Measurements from ENCODE around the gene RNU2-63P.
"Not testable (repeated sequence)": the region's sequence is repeated elsewhere in the genome, so short reads cannot be mapped to it uniquely, and the experiment has no call there.

The RNU2-63P gene

DNA sequence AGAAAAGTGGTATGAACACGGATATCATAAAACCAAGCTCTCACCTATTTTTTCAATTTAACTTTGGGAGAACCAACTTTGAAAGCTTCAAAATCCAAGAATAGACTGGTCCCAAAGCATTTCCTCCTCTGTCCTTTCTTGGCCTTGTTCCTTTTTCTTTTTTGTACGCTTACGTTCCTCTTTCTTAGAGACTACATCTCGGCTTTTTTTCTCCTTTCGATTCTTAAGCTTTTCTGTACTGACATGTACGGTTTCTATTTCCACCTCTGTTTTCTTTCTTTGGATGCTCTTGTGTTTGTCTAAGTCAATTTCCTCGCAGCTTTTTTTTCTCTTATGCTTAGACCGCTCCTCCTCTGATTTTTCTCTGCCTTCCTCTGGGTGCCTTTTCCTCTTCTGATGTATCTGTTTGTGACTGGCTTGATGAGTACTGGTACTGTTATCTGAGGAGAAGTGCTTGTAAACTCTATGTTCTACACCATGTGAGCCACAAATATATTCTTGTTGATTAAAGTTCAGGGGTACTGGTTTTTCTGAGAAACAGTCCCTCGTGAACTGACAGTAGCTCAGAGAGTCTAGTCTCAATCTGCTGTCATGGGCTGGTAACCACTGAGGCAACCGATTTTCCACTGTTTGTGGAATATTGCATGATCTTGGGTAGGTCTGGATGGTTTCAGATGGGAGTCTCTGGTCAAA is 11.5 kb upstream of the RNU2-63P start:
- DNase-seq = no peak

DNA sequence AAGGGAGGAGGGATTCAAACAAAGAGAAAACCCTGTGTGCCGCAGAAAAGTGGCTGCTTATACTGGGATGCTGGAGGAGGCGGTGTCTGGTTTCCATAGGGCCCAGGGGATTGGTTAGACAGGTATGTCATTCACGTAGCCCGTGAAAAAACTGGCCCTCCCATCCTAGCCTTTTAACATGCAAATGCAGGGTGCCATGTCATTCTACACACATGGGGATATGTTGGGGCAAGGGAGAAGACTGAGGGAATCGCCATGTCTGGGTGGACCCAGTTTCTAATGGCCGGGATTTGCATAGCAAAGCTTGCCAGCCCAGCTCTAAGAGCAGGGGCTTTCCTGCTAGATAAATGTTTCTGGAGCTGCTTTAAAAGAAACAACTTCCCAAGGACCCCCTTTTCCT is 8.2 kb upstream of the RNU2-63P start:
- DNase-seq = no peak

DNA sequence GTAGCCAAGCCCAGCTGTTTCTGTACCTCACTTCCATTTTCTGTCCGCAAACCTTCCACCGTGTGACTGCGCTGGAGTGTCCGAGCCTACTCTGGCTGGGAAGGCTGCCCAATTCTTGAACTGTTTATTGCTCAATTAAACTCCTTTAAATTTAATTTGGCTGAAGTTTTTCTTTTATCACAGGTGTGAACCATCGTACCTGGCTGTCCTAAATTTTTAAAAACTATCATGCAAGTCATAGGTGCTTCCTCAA is 6.2 kb upstream of the RNU2-63P start:
- no peak for DNase-seq

DNA sequence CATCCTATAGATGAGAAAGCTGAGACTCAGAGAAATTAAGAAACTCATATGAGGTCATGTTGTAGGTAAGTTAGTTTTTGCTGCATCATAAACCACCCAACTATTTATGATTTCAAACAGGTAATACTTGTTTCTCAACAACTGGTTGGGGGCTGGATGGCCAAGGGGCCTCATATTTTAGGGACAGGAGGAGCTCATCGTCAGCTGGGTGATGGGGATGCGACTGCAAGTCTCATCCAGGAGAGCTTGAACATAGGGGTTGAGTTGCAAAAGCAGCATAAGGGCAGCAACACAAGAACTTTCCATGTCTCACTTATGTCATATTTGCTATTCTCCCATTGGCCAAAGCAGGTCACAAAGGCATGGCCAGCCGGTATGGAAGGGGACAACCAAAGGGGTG is 3.6 kb upstream of the RNU2-63P start:
- no peak for DNase-seq

DNA sequence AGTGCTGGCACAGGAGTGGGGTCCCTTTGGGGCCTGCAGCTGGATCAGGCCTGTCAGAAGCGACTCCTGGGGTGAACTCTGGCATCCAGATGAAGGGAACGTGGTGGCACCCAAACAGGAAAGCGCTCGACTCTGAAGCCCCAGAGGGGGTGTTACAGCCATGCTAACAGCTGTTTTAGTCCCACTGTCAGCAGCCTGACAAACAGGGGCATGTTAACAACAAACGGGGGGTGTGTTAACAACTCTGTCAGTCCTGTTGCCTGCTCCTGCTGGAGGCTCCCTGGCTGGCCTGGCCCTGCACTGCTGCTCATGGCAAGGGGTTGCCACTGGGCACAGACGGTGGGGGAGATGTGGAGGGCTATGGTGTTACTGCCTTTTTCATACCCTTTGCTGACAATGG is 2.6 kb upstream of the RNU2-63P start:
- DNase-seq = no peak

- not testable (repeated sequence) for DNase-seq
Measured at GRCh38 chr2:88018077-88018805, 1.9 kb upstream of the RNU2-63P start.

- not testable (repeated sequence) for DNase-seq
Measured at GRCh38 chr2:88017780-88018038, 1.4 kb upstream of the RNU2-63P start.

DNA sequence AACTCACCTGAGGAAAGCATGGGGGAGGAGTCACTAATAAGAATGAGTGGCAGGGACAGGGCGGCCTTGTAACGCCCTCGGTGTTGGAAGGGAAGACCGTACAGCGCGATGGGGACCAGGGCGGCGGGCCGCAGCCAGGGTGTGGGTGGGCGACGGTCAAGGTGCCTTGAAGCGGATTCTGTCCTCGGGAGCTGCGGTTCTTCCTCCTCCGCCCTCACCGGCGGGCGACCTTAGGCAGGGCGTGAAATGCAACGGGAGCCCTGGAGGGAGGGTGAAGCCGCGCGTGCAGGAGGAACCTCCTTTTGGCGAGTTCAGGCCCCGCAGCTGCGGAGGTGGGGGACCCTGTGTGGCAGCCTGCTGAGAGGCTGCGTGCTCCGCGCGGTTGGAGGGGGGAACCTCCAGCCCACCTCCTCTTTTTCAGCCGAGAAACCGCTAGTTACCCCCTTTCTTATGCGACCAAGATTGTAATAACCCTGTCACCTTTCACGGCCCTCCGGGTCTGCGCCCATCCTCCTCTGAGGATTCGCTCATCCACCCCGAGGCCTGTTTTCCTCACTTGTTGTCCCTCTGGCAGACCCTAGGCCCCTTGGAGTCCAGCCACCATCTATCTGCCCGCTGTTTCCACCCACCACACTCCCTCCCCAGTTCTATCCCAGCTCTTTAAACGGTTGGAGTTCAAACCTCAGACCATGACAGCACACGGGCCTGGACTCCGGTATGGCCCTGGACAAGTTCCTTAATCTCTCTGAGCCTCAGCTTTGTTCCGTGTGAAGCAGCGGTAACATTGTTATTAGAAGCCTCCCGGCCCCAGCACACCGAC is 823 bp upstream of the RNU2-63P start:
- no peak for DNase-seq

DNA sequence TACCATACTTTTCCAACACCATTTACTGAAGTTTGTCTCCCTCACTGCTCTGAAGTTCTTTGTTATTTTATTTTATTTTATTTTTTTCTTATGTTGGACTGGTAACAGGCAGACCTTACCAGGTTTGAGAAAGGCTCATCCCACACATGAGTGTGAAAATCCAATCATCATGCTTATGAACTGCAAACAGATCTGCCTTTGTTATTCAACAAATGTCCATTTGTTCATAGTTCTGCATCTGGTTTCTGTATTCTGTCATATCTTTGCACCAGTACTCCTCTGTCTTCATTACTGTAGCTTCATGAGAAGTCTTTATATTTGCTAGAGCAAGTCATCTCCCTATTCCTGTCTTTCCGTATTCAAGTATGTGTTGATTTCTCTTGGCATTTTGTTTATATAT is 5.3 kb downstream of the RNU2-63P start:
- DNase-seq = no peak

- no peak for DNase-seq
Measured at GRCh38 chr2:88010136-88010535, 6.2 kb downstream of the RNU2-63P start.

- no peak for DNase-seq
Measured at GRCh38 chr2:88006912-88007439, 9.4 kb downstream of the RNU2-63P start.

GRCh38 chr2:88005776-88006175 is 10.6 kb downstream of the RNU2-63P start:
- DNase-seq = no peak

- no peak for DNase-seq
Measured at GRCh38 chr2:88003074-88003755, 13.1 kb downstream of the RNU2-63P start.

GRCh38 chr2:88002359-88002707 is 14.0 kb downstream of the RNU2-63P start:
- no peak for DNase-seq

DNA sequence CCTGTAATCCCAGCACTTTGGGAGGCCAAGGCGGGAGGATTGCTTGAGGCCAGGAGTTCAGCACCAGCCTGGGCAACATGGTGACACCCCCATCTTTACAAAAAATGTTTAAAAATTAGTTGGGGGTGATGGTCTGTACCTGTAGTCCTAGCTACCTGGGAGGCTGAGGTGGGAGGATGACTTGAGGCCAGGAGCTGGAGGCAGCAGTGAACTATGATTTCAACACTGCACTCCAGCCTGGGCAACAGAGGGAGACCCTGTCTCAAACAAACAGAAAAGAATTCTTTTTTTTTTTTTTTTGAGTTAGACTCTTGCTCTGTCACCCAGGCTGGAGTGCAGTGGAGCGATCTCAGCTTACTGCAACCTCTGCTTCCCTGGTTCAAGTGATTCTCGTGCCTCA is 15.9 kb downstream of the RNU2-63P start:
- not testable (repeated sequence) for DNase-seq

DNA sequence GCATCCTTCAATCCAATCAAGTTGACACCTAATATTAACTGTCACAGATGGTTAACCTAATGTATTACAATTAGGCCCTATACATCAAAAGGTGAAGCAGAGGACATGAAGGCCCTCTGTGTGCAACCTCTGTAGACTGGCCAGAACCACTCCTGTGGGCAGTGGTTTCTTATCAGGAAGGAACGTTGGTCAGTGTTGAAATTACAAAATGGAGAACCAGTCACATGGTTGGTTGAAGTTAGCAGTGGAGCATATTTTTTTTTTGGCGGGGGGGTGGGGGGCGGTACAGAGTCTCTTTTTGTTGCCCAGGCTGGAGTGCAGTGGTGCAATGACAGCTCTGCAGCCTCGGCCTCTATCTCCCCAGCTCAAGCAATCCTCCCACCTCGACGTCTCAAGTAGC is 19.8 kb downstream of the RNU2-63P start:
- DNase-seq = no peak

GRCh38 chr2:87995756-87996155 is 20.6 kb downstream of the RNU2-63P start:
- no peak for DNase-seq

GRCh38 chr2:87994304-87994850 is 22.0 kb downstream of the RNU2-63P start:
- DNase-seq = not testable (repeated sequence)

DNA sequence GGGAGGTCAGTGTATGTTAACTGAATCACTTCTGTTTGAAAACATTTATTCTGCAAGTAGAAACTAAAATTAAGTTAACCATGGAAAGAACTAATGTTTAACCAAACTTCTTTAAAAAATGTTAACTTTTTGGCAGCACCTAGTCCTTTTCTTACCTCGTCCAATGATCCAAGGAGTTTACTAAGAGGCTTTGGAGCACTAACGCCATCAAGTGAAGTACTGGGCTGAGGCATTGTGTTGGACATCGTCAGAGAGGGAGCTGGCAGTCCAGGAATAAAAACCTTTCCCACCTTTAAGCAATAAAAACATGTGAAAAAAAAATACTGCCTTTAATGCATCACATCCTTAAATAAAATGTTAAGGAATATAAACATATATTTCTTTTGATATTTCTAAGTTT is 23.8 kb downstream of the RNU2-63P start:
- not testable (repeated sequence) for DNase-seq

DNA sequence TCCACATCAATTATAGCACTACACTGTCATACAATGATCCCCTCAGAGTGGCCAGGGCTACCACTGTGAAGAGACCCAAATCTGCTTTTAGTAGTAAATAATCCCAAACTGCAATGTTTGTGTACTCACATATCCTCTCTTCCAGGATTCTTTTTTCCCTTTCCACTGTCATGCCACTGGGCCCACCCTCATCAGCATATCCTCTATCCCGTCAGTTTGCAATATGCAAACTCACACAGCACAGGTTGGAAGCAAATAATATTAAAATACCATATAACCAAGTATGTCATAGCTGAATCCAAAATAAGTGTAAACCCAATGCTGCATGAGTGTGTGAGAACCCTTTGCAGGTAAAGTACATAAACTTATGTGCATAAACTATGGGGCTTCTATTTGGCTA is 28.9 kb downstream of the RNU2-63P start:
- not testable (repeated sequence) for DNase-seq

- DNase-seq = not testable (repeated sequence)
Measured at GRCh38 chr2:87985902-87986301, 30.4 kb downstream of the RNU2-63P start.

DNA sequence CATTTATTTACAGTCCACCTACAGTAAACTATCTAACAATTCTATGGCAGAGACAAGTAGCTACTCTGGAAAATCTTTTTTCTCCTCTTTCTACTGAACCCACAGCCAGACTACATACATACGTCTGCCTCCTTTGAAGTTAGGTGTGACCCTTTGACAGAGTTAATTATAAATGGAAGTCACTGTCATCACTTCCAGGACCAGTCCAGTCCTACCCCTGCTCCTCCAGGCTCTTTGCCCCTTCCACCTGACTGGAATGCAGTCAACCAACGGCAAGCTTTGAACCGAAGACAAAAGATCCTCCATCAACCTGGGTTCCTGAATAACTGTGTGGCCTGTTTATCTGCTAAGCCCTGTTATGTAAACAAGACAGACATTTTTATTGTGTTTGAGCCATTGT is 35.2 kb downstream of the RNU2-63P start:
- not testable (repeated sequence) for DNase-seq

GRCh38 chr2:87972385-87972784 is 44.0 kb downstream of the RNU2-63P start:
- not testable (repeated sequence) for DNase-seq

Data from HCEC 1CT (cell line).